Measurements from ENCODE around the gene ADORA2B. TPM values are rescaled to one million over a fixed set of nuclear protein-coding genes. Genes with fewer than 3 reads are reported as not detected.

The ADORA2B gene
- total RNA-seq, 4 donors from 2014 or later, result 0.40 to 2.0 (median 1.2) TPM; not detected in 1

GRCh38 chr17:15941781-15942180 lies 3.1 kb upstream of the ADORA2B start:
- no peak for ATAC-seq
- no peak overlapping the region for H3K27ac ChIP-seq
- H3K36me3 ChIP-seq, result no peaks in the 10 kb centered on the region
- 90 to 92% methylated on average over 5 of the region's 7 CpGs for WGBS, 2 donors (ENCODE audit: low coverage in 1 of 2)
- H3K27me3 ChIP-seq, result peaks cover 36% of the 10 kb centered on the region
- no peaks in the 10 kb centered on the region for H3K9me3 ChIP-seq
- no peak overlapping the region for H3K4me3 ChIP-seq
- no peak for TF ChIP-seq POLR2A (IDR thresholded peaks at IDR 0.05)
- no peak for TF ChIP-seq EP300 (IDR thresholded peaks at IDR 0.05)
- no peak for TF ChIP-seq POLR2AphosphoS5 (IDR thresholded peaks at IDR 0.05)
- peaks cover 0 to 28% (median 17%) of the 10 kb centered on the region in 3 donors for H3K4me1 ChIP-seq

GRCh38 chr17:15942207-15942833 lies 2.6 kb upstream of the ADORA2B start:
- no peak for ATAC-seq

GRCh38 chr17:15943971-15944758 lies 765 bp upstream of the ADORA2B start:
- Histone ChIP-seq H3K9me3 (no peaks in the 10 kb centered on the region), H3K36me3 (no peaks in the 10 kb centered on the region), H3K27ac (peak overlapping the region in 1 of 4 donors; percentile 54), H3K4me3 (peak overlapping the region; percentile 29 to 65), H3K4me1 (peaks cover 0 to 30% (median 17%) of the 10 kb centered on the region in 3 donors), H3K27me3 (peaks cover 55% of the 10 kb centered on the region)
- ATAC-seq, result peak; percentile 39
- TF ChIP-seq CTCF (IDR thresholded peaks at IDR 0.05) (no peak), POLR2A (IDR thresholded peaks at IDR 0.05) (no peak), POLR2AphosphoS5 (IDR thresholded peaks at IDR 0.05) (no peak), EP300 (IDR thresholded peaks at IDR 0.05) (no peak)
- 37% methylated on average over 16 of the region's 40 CpGs; no CpG with 5 or more reads in 1 of the 2 donors for WGBS, 2 donors (ENCODE audit: low coverage in 1 of 2)

More at GRCh38 chr17:15942207-15942833, 2.6 kb upstream of the ADORA2B start:
- Histone ChIP-seq H3K4me3 (no peak overlapping the region), H3K36me3 (no peaks in the 10 kb centered on the region), H3K27me3 (peaks cover 41% of the 10 kb centered on the region), H3K27ac (no peak overlapping the region), H3K4me1 (peaks cover 0 to 30% (median 17%) of the 10 kb centered on the region in 3 donors), H3K9me3 (no peaks in the 10 kb centered on the region)
- 79 to 90% methylated on average over 6 to 7 of the region's 7 CpGs for WGBS, 2 donors (ENCODE audit: low coverage in 1 of 2)
- TF ChIP-seq CTCF (IDR thresholded peaks at IDR 0.05) (no peak), EP300 (IDR thresholded peaks at IDR 0.05) (no peak), POLR2AphosphoS5 (IDR thresholded peaks at IDR 0.05) (no peak), POLR2A (IDR thresholded peaks at IDR 0.05) (no peak)

GRCh38 chr17:15945527-15946191 lies 729 bp downstream of the ADORA2B start:
- Histone ChIP-seq H3K4me1 (peaks cover 0 to 30% (median 17%) of the 10 kb centered on the region in 3 donors), H3K36me3 (no peaks in the 10 kb centered on the region), H3K4me3 (peak overlapping the region; percentile 29 to 65), H3K27me3 (peaks cover 55% of the 10 kb centered on the region), H3K27ac (peak overlapping the region in 1 of 4 donors; percentile 54), H3K9me3 (no peaks in the 10 kb centered on the region)
- WGBS, 2 donors (ENCODE audit: low coverage in 1 of 2), result no CpG with 5 or more reads among the region's 64 CpGs
- ATAC-seq, result no peak
- TF ChIP-seq EP300 (IDR thresholded peaks at IDR 0.05) (no peak), CTCF (IDR thresholded peaks at IDR 0.05) (no peak), POLR2AphosphoS5 (IDR thresholded peaks at IDR 0.05) (no peak), POLR2A (IDR thresholded peaks at IDR 0.05) (no peak)

- peak overlapping the region in 1 of 4 donors; percentile 46 for H3K27ac ChIP-seq
Measured at GRCh38 chr17:15946611-15947120, 1.7 kb downstream of the ADORA2B start.

More at GRCh38 chr17:15946611-15947120, 1.7 kb downstream of the ADORA2B start:
- Histone ChIP-seq H3K4me3 (no peak overlapping the region), H3K36me3 (no peaks in the 10 kb centered on the region), H3K9me3 (no peaks in the 10 kb centered on the region), H3K4me1 (peaks cover 0 to 30% (median 17%) of the 10 kb centered on the region in 3 donors), H3K27me3 (peaks cover 55% of the 10 kb centered on the region)
- WGBS, 2 donors (ENCODE audit: low coverage in 1 of 2), result 55 to 66% methylated on average over 5 to 6 of the region's 9 CpGs
- no peak for ATAC-seq
- TF ChIP-seq POLR2A (IDR thresholded peaks at IDR 0.05) (no peak), POLR2AphosphoS5 (IDR thresholded peaks at IDR 0.05) (no peak), EP300 (IDR thresholded peaks at IDR 0.05) (no peak), CTCF (IDR thresholded peaks at IDR 0.05) (no peak)
